Ishikawa (cell line): ENCODE results near the gene CFAP65.
A peak's percentile ranks its signal among the peaks of the same experiment; 100 is the strongest.

ENCODE experiments used
- CEBPB ChIP-seq: IDR thresholded peaks from 2 replicates; pipeline ENCODE4 v1.6.1; 2012
- CREB1 ChIP-seq: IDR thresholded peaks from 2 replicates; pipeline ENCODE4 v1.6.1; 2012; ENCODE audit warnings: low read depth
- EGR1 ChIP-seq: IDR thresholded peaks from 2 replicates; pipeline ENCODE4 v1.6.1; 2012
- EP300 ChIP-seq: IDR thresholded peaks from 2 replicates; pipeline ENCODE4 v1.6.1; 2012; ENCODE audit warnings: borderline replicate concordance
- FOXM1 ChIP-seq: IDR thresholded peaks from 2 replicates; pipeline ENCODE4 v1.6.1; 2012; ENCODE audit warnings: low read depth, borderline replicate concordance
- MAX ChIP-seq: IDR thresholded peaks from 2 replicates; pipeline ENCODE4 v1.6.1; 2012
- NFIC ChIP-seq: IDR thresholded peaks from 2 replicates; pipeline ENCODE4 v1.6.1; 2012
- RAD21 ChIP-seq: IDR thresholded peaks from 2 replicates; pipeline ENCODE4 v1.6.1; 2012; ENCODE audit warnings: low read depth
- REST ChIP-seq: IDR thresholded peaks from 2 replicates; pipeline ENCODE4 v1.6.1; 2012; ENCODE audit warnings: low read depth, mild to moderate bottlenecking
- TAF1 ChIP-seq: IDR thresholded peaks from 2 replicates; pipeline ENCODE4 v1.6.1; 2012; ENCODE audit warnings: low read depth, mild to moderate bottlenecking
- TCF12 ChIP-seq: IDR thresholded peaks from 2 replicates; pipeline ENCODE4 v1.6.1; 2012; ENCODE audit warnings: low read depth
- TEAD4 ChIP-seq: IDR thresholded peaks from 2 replicates; pipeline ENCODE4 v1.6.1; 2012
- USF1 ChIP-seq: IDR thresholded peaks from 2 replicates; pipeline ENCODE4 v1.6.1; 2012
- YY1 ChIP-seq: IDR thresholded peaks from 2 replicates; pipeline ENCODE4 v1.6.1; 2012; ENCODE audit warnings: low read depth
- ZBTB7A ChIP-seq: IDR thresholded peaks from 2 replicates; pipeline ENCODE4 v1.6.1; 2012; ENCODE audit warnings: low read depth

Gene CFAP65

GRCh38 chr2:219054956-219055903 is 13.9 kb upstream of the CFAP65 start:
- TF ChIP-seq TAF1 (no peak), TEAD4 (no peak), EGR1 (no peak), MAX (no peak), REST (no peak)

GRCh38 chr2:219049282-219049681 is 8.0 kb upstream of the CFAP65 start:
- TF ChIP-seq MAX (no peak), NFIC (no peak), TAF1 (no peak), YY1 (no peak), CEBPB (no peak), RAD21 (no peak), ZBTB7A (no peak), EGR1 (no peak), REST (no peak), CREB1 (no peak), TCF12 (no peak), EP300 (no peak), TEAD4 (no peak), USF1 (no peak), FOXM1 (no peak)

- TF ChIP-seq TAF1 (no peak), REST (peak; percentile 98)
These were observed 4.7 kb upstream of the CFAP65 start for GRCh38 chr2:219045937-219046550.

- TF ChIP-seq NFIC (no peak), EGR1 (no peak), YY1 (no peak), MAX (no peak), REST (no peak), CREB1 (no peak), ZBTB7A (no peak)
These were observed 1.4 kb upstream of the CFAP65 start for GRCh38 chr2:219042750-219043149.
